Panc1 (cell line): ENCODE measurements around the gene SLAMF1. TPM values are rescaled to one million over a fixed set of nuclear protein-coding genes. Genes with fewer than 3 reads are reported as not detected.

Experiments used
- ATAC-seq: fragments of 200-7000 bp; cut with Tn5 transposase; 2 replicates; pipeline ENCODE4 v1.9.1; 2020; ENCODE audit warnings: mild to moderate bottlenecking, moderate library complexity
- BruUV-seq: library from RNA; stranded (reverse); fragments of 400-500 nt; replicated peaks from 2 replicates; lab custom pipeline; 2021; lab: Mats Ljungman, UMichigan
- CTCF ChIA-PET: fragments of 300-600 bp; sonication (Branson Sonifier 250); formaldehyde crosslinking; loops from one replicate; lab custom pipeline; 2022; ENCODE audit warnings: antibody characterized with exemption; lab: Charles Lee
- POLR2A ChIA-PET: fragments of 300-600 bp; sonication (Branson Sonifier 250); formaldehyde crosslinking; loops from one replicate; lab custom pipeline; 2022; ENCODE audit warnings: antibody characterized with exemption; lab: Charles Lee
- DNase-seq: peaks from one replicate; pipeline ENCODE4 v3.0.0-alpha.2; 2010; ENCODE audit warnings: low read depth, low spot score
- H3K27ac ChIP-seq: 2 replicates; pipeline ENCODE4 v1.5.1; 2011; ENCODE audit warnings: mild to moderate bottlenecking, low read length, inconsistent platforms
- H3K27me3 ChIP-seq: fragments of 200-500 bp; sonication (Bioruptor generic); 2 replicates; pipeline ENCODE4 v1.6.0; 2014; ENCODE audit warnings: low read length, inconsistent platforms; ENCODE audit not compliant: control insufficient read depth, insufficient read depth
- H3K36me3 ChIP-seq: fragments of 200-500 bp; sonication (Bioruptor generic); 2 replicates; pipeline ENCODE4 v1.5.1; 2014; ENCODE audit warnings: inconsistent platforms, mild to moderate bottlenecking, low read length, moderate library complexity; ENCODE audit not compliant: control insufficient read depth, insufficient read depth
- H3K4me1 ChIP-seq: 2 replicates; pipeline ENCODE4 v1.5.1; 2011; ENCODE audit warnings: inconsistent platforms, mild to moderate bottlenecking, low read length, moderate library complexity; ENCODE audit not compliant: control insufficient read depth, insufficient read depth
- H3K4me3 ChIP-seq, 2 experiments: 2 replicates each; pipeline ENCODE4 v1.5.1; 2011 to 2012; ENCODE audit warnings: low read depth in 2 of 2, low read length in 2 of 2, mild to moderate bottlenecking in 2 of 2, inconsistent platforms in 1 of 2, moderate library complexity in 1 of 2
- H3K9me3 ChIP-seq: fragments of 200-500 bp; sonication (Bioruptor generic); 2 replicates; pipeline ENCODE4 v1.5.1; 2014; ENCODE audit warnings: low read depth, mild to moderate bottlenecking, inconsistent platforms, low read length, moderate library complexity; ENCODE audit not compliant: control insufficient read depth, insufficient read depth
- CTCF ChIP-seq: fragments of 450-650 bp; IDR thresholded peaks from 2 replicates; pipeline ENCODE4 v1.5.1; 2017; ENCODE audit warnings: mild to moderate bottlenecking
- POLR2AphosphoS5 ChIP-seq: IDR thresholded peaks from 2 replicates; pipeline ENCODE4 v1.6.1; 2012; ENCODE audit warnings: mild to moderate bottlenecking, low read depth, low read length, moderate library complexity
- SIN3A ChIP-seq: IDR thresholded peaks from 2 replicates; pipeline ENCODE4 v1.6.1; 2012; ENCODE audit warnings: low read depth, mild to moderate bottlenecking, low read length, moderate library complexity, borderline replicate concordance; ENCODE audit not compliant: insufficient read depth
- TCF7L2 ChIP-seq: IDR thresholded peaks from 2 replicates; pipeline ENCODE4 v1.6.1; 2011; ENCODE audit warnings: mild to moderate bottlenecking, low read depth, low read length, inconsistent platforms
- in situ Hi-C: cut with HindIII; loops from 2 replicates; pipeline ENCODE4 v1.10.0; 2016; ENCODE audit warnings: low sequenced_read_pairs, low pct_unique_long_range_greater_than_20kb
- intact Hi-C: fragments of 100-400 bp; cut with micrococcal nuclease; formaldehyde crosslinking; loops from one replicate; pipeline ENCODE4 v1.10.0; 2022; ENCODE audit not compliant: unreplicated experiment
- total RNA-seq: library from RNA; stranded (reverse); gene quantifications from one replicate; pipeline ENCODE4 v1.2.1, GENCODE V29; 2021; ENCODE audit not compliant: unreplicated experiment
- TF ChIP-seq, protein P1 (sequence below), 2 experiments: IDR thresholded peaks; 2 replicates each; pipeline ENCODE4 v1.6.1; 2011 to 2012; ENCODE audit warnings: low read depth in 2 of 2, control low read depth in 1 of 2, low read length in 1 of 2, mild to moderate bottlenecking in 1 of 2, moderate library complexity in 1 of 2; ENCODE audit not compliant: insufficient read depth in 1 of 2

The SLAMF1 gene
- total RNA-seq, 1 experiment from 2014 or later = not detected

GRCh38 chr1:160637821-160638539, 8.9 kb downstream of the SLAMF1 start:
- POLR2A ChIA-PET = no interaction called here
- Histone ChIP-seq H3K4me3 (no peak overlapping the region), H3K36me3 (no peaks in the 10 kb centered on the region), H3K27me3 (peaks cover 4% of the 10 kb centered on the region), H3K27ac (no peak overlapping the region), H3K4me1 (no peaks in the 10 kb centered on the region), H3K9me3 (no peaks in the 10 kb centered on the region)
- ATAC-seq (no peak), DNase-seq (no peak)
- no TSS peak for BruUV-seq
- CTCF ChIA-PET = no interaction called here
- in situ Hi-C loops (no loop called here), intact Hi-C loops (no loop called here)
- no peak for TF ChIP-seq CTCF

GRCh38 chr1:160637065-160637464, 9.8 kb downstream of the SLAMF1 start:
- in situ Hi-C loops (no loop called here), intact Hi-C loops (no loop called here)
- ATAC-seq (no peak), DNase-seq (no peak)
- Histone ChIP-seq H3K27ac (no peak overlapping the region), H3K4me3 (no peak overlapping the region), H3K9me3 (no peaks in the 10 kb centered on the region), H3K27me3 (peaks cover 2% of the 10 kb centered on the region), H3K4me1 (no peaks in the 10 kb centered on the region), H3K36me3 (no peaks in the 10 kb centered on the region)
- TF ChIP-seq CTCF = no peak
- CTCF ChIA-PET = no interaction called here
- POLR2A ChIA-PET = no interaction called here
- BruUV-seq = no TSS peak

DNA sequence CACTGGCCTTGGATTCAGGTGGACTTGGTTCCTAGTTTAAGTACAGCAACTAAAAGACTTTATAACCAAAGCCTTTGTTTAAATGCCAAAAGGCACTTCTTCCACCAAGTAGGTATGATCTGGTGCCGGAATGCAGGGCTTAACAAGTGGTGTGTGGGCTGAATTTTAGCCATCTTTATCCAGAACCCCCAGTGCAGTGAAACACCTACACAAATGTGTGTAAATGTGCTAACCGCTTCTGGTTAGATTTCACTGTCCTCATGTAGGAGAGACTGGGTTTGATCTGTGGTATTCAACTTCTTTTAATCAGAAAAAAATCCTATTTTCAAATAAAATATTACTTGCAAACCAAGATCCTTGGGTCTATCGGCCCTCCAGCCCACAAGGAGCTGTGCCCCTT, 10.3 kb downstream of the SLAMF1 start:
- H3K27ac ChIP-seq = no peak overlapping the region
- CTCF ChIA-PET = no interaction called here
- no peak overlapping the region for H3K4me3 ChIP-seq
- POLR2A ChIA-PET = no interaction called here
- intact Hi-C loops (no loop called here), in situ Hi-C loops (no loop called here)
- no TSS peak for BruUV-seq
- ATAC-seq (no peak), DNase-seq (no peak)
- peaks cover 2% of the 10 kb centered on the region for H3K27me3 ChIP-seq
- no peaks in the 10 kb centered on the region for H3K36me3 ChIP-seq
- H3K4me1 ChIP-seq = no peaks in the 10 kb centered on the region
- H3K9me3 ChIP-seq = no peaks in the 10 kb centered on the region
- TF ChIP-seq CTCF = no peak
- TF ChIP-seq, protein P1, sequence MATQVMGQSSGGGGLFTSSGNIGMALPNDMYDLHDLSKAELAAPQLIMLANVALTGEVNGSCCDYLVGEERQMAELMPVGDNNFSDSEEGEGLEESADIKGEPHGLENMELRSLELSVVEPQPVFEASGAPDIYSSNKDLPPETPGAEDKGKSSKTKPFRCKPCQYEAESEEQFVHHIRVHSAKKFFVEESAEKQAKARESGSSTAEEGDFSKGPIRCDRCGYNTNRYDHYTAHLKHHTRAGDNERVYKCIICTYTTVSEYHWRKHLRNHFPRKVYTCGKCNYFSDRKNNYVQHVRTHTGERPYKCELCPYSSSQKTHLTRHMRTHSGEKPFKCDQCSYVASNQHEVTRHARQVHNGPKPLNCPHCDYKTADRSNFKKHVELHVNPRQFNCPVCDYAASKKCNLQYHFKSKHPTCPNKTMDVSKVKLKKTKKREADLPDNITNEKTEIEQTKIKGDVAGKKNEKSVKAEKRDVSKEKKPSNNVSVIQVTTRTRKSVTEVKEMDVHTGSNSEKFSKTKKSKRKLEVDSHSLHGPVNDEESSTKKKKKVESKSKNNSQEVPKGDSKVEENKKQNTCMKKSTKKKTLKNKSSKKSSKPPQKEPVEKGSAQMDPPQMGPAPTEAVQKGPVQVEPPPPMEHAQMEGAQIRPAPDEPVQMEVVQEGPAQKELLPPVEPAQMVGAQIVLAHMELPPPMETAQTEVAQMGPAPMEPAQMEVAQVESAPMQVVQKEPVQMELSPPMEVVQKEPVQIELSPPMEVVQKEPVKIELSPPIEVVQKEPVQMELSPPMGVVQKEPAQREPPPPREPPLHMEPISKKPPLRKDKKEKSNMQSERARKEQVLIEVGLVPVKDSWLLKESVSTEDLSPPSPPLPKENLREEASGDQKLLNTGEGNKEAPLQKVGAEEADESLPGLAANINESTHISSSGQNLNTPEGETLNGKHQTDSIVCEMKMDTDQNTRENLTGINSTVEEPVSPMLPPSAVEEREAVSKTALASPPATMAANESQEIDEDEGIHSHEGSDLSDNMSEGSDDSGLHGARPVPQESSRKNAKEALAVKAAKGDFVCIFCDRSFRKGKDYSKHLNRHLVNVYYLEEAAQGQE (IDR thresholded peaks at IDR 0.05; ENCODE audit: insufficient read depth in 1 of 2, low read depth in 2 of 2, low read length in 1 of 2) = no peak
- no peak for TF ChIP-seq TCF7L2
- no peak for TF ChIP-seq SIN3A
- no peak for TF ChIP-seq POLR2AphosphoS5
